C4-2B (cell line): ENCODE measurements around the gene GPR179.

Experiments used
- ZFX ChIP-seq: fragments of 450-650 bp; IDR thresholded peaks from 2 replicates; pipeline ENCODE4 v1.6.1; 2017
- TF ChIP-seq, protein P1 (sequence below): fragments of 450-650 bp; conservative IDR thresholded peaks from 2 replicates; pipeline ENCODE4 v1.5.1; 2017; ENCODE audit warnings: mild to moderate bottlenecking

DNA sequence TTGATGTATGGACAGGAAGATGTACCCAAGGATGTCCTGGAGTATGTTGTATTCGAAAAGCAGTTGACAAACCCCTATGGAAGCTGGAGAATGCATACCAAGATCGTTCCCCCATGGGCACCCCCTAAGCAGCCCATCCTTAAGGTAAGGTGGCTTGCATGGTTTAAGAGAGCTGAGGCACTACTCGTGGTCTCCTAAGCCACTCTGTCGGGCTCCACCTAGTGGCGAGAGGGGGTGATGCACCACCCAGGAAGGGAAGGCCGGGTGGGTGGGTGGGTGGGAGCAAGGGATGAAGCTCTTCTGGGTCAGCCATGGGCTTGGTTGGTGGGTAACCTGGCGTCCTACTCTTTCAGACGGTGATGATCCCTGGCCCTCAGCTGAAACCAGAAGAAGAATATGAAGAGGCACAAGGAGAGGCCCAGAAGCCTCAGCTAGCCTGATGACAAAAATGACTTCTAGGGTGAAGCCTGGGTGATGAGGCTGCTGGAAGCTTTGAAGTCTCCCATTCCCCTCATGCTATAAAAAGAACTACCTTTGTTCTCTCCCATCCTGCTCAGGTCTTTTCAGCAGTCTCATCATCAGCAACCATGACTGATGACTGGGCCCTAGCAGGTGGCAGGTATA, 21.5 kb downstream of the GPR179 start:
- TF ChIP-seq, protein P1, sequence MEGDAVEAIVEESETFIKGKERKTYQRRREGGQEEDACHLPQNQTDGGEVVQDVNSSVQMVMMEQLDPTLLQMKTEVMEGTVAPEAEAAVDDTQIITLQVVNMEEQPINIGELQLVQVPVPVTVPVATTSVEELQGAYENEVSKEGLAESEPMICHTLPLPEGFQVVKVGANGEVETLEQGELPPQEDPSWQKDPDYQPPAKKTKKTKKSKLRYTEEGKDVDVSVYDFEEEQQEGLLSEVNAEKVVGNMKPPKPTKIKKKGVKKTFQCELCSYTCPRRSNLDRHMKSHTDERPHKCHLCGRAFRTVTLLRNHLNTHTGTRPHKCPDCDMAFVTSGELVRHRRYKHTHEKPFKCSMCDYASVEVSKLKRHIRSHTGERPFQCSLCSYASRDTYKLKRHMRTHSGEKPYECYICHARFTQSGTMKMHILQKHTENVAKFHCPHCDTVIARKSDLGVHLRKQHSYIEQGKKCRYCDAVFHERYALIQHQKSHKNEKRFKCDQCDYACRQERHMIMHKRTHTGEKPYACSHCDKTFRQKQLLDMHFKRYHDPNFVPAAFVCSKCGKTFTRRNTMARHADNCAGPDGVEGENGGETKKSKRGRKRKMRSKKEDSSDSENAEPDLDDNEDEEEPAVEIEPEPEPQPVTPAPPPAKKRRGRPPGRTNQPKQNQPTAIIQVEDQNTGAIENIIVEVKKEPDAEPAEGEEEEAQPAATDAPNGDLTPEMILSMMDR = peak; percentile 90
- TF ChIP-seq ZFX = no peak
